HepG2 (cell line): ENCODE data around the gene ZFP69. TPM values are rescaled to one million over a fixed set of nuclear protein-coding genes. Genes with fewer than 3 reads are reported as not detected.

Experiments
- FOXK2 ChIP-seq: fragments of 450-650 bp; IDR thresholded peaks from 2 replicates; pipeline ENCODE4 v1.6.1; 2016
- GTF2F1 ChIP-seq: fragments of 150-350 bp; IDR thresholded peaks from 2 replicates; pipeline ENCODE4 v1.6.1; 2014; ENCODE audit warnings: low read length
- GTF3A ChIP-seq: sonication (generic); formaldehyde crosslinking; conservative IDR thresholded peaks from 2 replicates; pipeline ENCODE4 v1.4.0; 2020; ENCODE audit warnings: mild to moderate bottlenecking, missing genetic modification reagents
- HDAC1 ChIP-seq: sonication (generic); formaldehyde crosslinking; IDR thresholded peaks from 2 replicates; pipeline ENCODE4 v1.5.1; 2020; ENCODE audit warnings: mild to moderate bottlenecking, missing genetic modification reagents
- HNF4A ChIP-seq: sonication (generic); formaldehyde crosslinking; IDR thresholded peaks from 2 replicates; pipeline ENCODE4 v1.4.0; 2020; ENCODE audit warnings: missing genetic modification reagents
- MBD4 ChIP-seq: IDR thresholded peaks from 2 replicates; pipeline ENCODE4 v1.6.1; 2012; ENCODE audit warnings: low read length, inconsistent platforms, borderline replicate concordance
- MIER2 ChIP-seq: IDR thresholded peaks from 2 replicates; pipeline ENCODE4 v1.6.1; 2016; ENCODE audit warnings: missing biosample characterization, missing genetic modification reagents
- NFRKB ChIP-seq: fragments of 450-650 bp; IDR thresholded peaks from 2 replicates; pipeline ENCODE4 v1.6.1; 2017
- PCBP1 ChIP-seq: fragments of 200-400 bp; formaldehyde crosslinking; IDR thresholded peaks from 2 replicates; pipeline ENCODE4 v1.6.1; 2017; ENCODE audit warnings: mild to moderate bottlenecking, low read depth, low read length, borderline replicate concordance
- RBM39 ChIP-seq: fragments of 200-400 bp; formaldehyde crosslinking; IDR thresholded peaks from one replicate; pipeline ENCODE4 v1.6.1; 2018; ENCODE audit warnings: antibody characterized with exemption, mild to moderate bottlenecking, low read depth, low read length; ENCODE audit not compliant: poor library complexity, severe bottlenecking
- SP4 ChIP-seq: sonication (generic); formaldehyde crosslinking; IDR thresholded peaks from 2 replicates; pipeline ENCODE4 v1.8.1; 2023; ENCODE audit warnings: mild to moderate bottlenecking, missing genetic modification reagents
- TARDBP ChIP-seq: sonication (generic); formaldehyde crosslinking; IDR thresholded peaks from 2 replicates; pipeline ENCODE4 v1.8.0; 2022; ENCODE audit warnings: mild to moderate bottlenecking, missing genetic modification reagents
- ZGPAT ChIP-seq: IDR thresholded peaks from 2 replicates; pipeline ENCODE4 v1.6.1; 2016; ENCODE audit warnings: mild to moderate bottlenecking
- ZMYM3 ChIP-seq: sonication (generic); formaldehyde crosslinking; IDR thresholded peaks from 2 replicates; pipeline ENCODE4 v1.5.1; 2020; ENCODE audit warnings: mild to moderate bottlenecking, missing genetic modification reagents
- ZMYM4 ChIP-seq: sonication (generic); formaldehyde crosslinking; IDR thresholded peaks from 2 replicates; pipeline ENCODE4 v1.8.1; 2023; ENCODE audit warnings: mild to moderate bottlenecking, missing genetic modification reagents
- ZNF121 ChIP-seq: sonication (generic); formaldehyde crosslinking; IDR thresholded peaks from 2 replicates; pipeline ENCODE4 v1.5.0; 2020; ENCODE audit warnings: mild to moderate bottlenecking, missing genetic modification reagents
- ZNF263 ChIP-seq: sonication (generic); formaldehyde crosslinking; IDR thresholded peaks from 2 replicates; pipeline ENCODE4 v1.4.0; 2020; ENCODE audit warnings: missing genetic modification reagents
- ZNF331 ChIP-seq: sonication (generic); formaldehyde crosslinking; IDR thresholded peaks from 2 replicates; pipeline ENCODE4 v1.4.0; 2020; ENCODE audit warnings: missing genetic modification reagents
- ZNF335 ChIP-seq: sonication (generic); formaldehyde crosslinking; IDR thresholded peaks from 2 replicates; pipeline ENCODE4 v1.4.0; 2020; ENCODE audit warnings: missing genetic modification reagents
- ZNF44 ChIP-seq: sonication (generic); formaldehyde crosslinking; IDR thresholded peaks from 2 replicates; pipeline ENCODE4 v1.5.1; 2020; ENCODE audit warnings: mild to moderate bottlenecking, missing genetic modification reagents
- ZNF564 ChIP-seq: sonication (generic); formaldehyde crosslinking; IDR thresholded peaks from 2 replicates; pipeline ENCODE4 v1.8.1; 2023; ENCODE audit warnings: mild to moderate bottlenecking, missing genetic modification reagents
- ZNF703 ChIP-seq: sonication (generic); formaldehyde crosslinking; IDR thresholded peaks from 2 replicates; pipeline ENCODE4 v1.5.1; 2020; ENCODE audit warnings: missing genetic modification reagents, mild to moderate bottlenecking, moderate library complexity, borderline replicate concordance
- ZNF75D ChIP-seq: sonication (generic); formaldehyde crosslinking; IDR thresholded peaks from 2 replicates; pipeline ENCODE4 v1.8.1; 2023; ENCODE audit warnings: missing genetic modification reagents, mild to moderate bottlenecking, borderline replicate concordance
- ZSCAN21 ChIP-seq: sonication (generic); formaldehyde crosslinking; IDR thresholded peaks from 2 replicates; pipeline ENCODE4 v1.8.0; 2022; ENCODE audit warnings: mild to moderate bottlenecking, missing genetic modification reagents, moderate library complexity, borderline replicate concordance
- polyA plus RNA-seq, 8 experiments: library from polyadenylated mRNA; depleted of rRNA in 3 of 8; stranded (reverse) in 7 of 8; unstranded in 1 of 8; fragments of >200 nt; fragmentation: Illumina TruSeq in 4 of 8; extraction: Trizol in 4 of 8; gene quantifications; 2 replicates each; pipeline versions ENCODE4 v1.2.1 to v1.2.3, GENCODE V29; 2011 to 2016; ENCODE audit warnings: low read depth in 4 of 8, missing spikeins in 1 of 8, mixed read lengths in 1 of 8; ENCODE audit not compliant: insufficient read depth in 1 of 8
- total RNA-seq, 5 experiments: library from RNA; depleted of rRNA; stranded (reverse); fragments of >200 nt; fragmentation: Illumina TruSeq; extraction: Trizol; gene quantifications; 2 replicates each; pipeline ENCODE4 v1.2.3, GENCODE V29; 2016; ENCODE audit warnings: low read depth in 1 of 5
- TF ChIP-seq, protein P1 (sequence below), 2 experiments: IDR thresholded peaks; 2 replicates each; pipeline ENCODE4 v1.6.1; 2011 to 2012; ENCODE audit warnings: low read length in 2 of 2, borderline replicate concordance in 1 of 2, low read depth in 1 of 2, mild to moderate bottlenecking in 1 of 2, moderate library complexity in 1 of 2
- TF ChIP-seq, protein P2 (sequence below): sonication (generic); formaldehyde crosslinking; IDR thresholded peaks from 2 replicates; pipeline ENCODE4 v1.8.0; 2022; ENCODE audit warnings: mild to moderate bottlenecking, missing genetic modification reagents

The ZFP69 gene
- total and polyA plus RNA-seq, 2 of the 13 experiments (the other 11 are each of a cell fraction or from before 2014, with no cell fraction given): 2.6 to 5.6 TPM

DNA sequence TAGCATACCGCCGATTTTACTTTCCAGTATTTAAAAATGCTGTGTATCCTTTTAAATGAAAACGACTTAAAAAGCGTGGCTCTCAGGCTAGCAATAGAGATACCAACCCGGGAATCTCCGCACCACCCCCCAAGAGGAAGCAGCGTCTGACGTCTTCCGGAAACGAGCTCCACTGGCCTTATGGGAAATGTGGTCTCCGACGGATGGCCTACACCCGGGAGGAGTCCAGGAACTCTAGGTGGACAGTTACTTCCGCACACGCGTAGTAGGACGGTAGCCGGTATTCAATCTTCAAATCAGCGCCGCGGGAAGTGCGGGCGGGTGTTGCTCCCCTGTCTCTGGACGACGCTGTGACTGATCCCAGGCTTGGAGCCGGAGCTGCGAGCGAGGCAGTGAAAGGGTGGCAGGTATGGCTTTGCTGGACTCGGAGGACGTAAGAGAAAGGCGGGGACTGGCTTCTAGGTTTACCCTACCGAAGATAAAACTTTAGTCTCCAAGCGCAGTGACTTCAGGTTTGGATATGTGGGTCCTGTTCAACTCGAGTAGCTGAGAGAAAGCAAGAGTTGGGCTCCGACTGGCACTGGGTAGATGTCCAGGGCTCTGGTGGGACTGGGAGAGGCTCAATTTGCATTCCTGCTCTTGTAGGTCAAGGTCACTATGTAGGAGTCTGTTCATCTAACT, 54.4 kb downstream of the ZFP69 start, which contains the start of gene ZNF684 (continued):
- peak; percentile 48 for TF ChIP-seq ZNF331 (CRISPR knock-in tag)
- TF ChIP-seq GTF3A (CRISPR knock-in tag): no peak
- TF ChIP-seq ZSCAN21 (CRISPR knock-in tag): no peak; the same call in 1 of the 2 replicates
- no peak for TF ChIP-seq NFRKB
- TF ChIP-seq MBD4: no peak
- TF ChIP-seq ZNF75D (CRISPR knock-in tag): no peak
- TF ChIP-seq ZNF263: no peak
- TF ChIP-seq PCBP1: no peak
- TF ChIP-seq ZNF564: peak; percentile 53; the same call in 1 of the 2 replicates
- no peak for TF ChIP-seq RBM39
- TF ChIP-seq GTF2F1: no peak
- TF ChIP-seq MIER2 (CRISPR knock-in tag): no peak
- peak; percentile 51; the same call in 1 of the 2 replicates for TF ChIP-seq SP4 (CRISPR knock-in tag)
- 0 out of 2 replicates have a peak, but pooled peaks have one; percentile 15 for TF ChIP-seq HNF4A
- TF ChIP-seq ZNF703: no peak
- no peak for TF ChIP-seq ZNF44 (CRISPR knock-in tag)
- peak; percentile 64; the same call in 1 of the 2 replicates for TF ChIP-seq ZNF335
- TF ChIP-seq ZGPAT: 0 out of 2 replicates have a peak, but pooled peaks have one; percentile 27
- TF ChIP-seq ZNF121: no peak
- no peak for TF ChIP-seq FOXK2
- TF ChIP-seq, protein P1, sequence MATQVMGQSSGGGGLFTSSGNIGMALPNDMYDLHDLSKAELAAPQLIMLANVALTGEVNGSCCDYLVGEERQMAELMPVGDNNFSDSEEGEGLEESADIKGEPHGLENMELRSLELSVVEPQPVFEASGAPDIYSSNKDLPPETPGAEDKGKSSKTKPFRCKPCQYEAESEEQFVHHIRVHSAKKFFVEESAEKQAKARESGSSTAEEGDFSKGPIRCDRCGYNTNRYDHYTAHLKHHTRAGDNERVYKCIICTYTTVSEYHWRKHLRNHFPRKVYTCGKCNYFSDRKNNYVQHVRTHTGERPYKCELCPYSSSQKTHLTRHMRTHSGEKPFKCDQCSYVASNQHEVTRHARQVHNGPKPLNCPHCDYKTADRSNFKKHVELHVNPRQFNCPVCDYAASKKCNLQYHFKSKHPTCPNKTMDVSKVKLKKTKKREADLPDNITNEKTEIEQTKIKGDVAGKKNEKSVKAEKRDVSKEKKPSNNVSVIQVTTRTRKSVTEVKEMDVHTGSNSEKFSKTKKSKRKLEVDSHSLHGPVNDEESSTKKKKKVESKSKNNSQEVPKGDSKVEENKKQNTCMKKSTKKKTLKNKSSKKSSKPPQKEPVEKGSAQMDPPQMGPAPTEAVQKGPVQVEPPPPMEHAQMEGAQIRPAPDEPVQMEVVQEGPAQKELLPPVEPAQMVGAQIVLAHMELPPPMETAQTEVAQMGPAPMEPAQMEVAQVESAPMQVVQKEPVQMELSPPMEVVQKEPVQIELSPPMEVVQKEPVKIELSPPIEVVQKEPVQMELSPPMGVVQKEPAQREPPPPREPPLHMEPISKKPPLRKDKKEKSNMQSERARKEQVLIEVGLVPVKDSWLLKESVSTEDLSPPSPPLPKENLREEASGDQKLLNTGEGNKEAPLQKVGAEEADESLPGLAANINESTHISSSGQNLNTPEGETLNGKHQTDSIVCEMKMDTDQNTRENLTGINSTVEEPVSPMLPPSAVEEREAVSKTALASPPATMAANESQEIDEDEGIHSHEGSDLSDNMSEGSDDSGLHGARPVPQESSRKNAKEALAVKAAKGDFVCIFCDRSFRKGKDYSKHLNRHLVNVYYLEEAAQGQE (IDR thresholded peaks at IDR 0.05; ENCODE audit: borderline replicate concordance in 1 of 2, low read depth in 1 of 2, low read length in 2 of 2): no peak
- TF ChIP-seq HDAC1 (CRISPR knock-in tag): peak; percentile 84
- peak; percentile 61; the same call in 1 of the 2 replicates for TF ChIP-seq TARDBP (CRISPR knock-in tag)
- 0 out of 2 replicates have a peak, but pooled peaks have one; percentile 24 for TF ChIP-seq ZMYM3
- TF ChIP-seq ZMYM4 (CRISPR knock-in tag): peak; percentile 74
- TF ChIP-seq, protein P2, sequence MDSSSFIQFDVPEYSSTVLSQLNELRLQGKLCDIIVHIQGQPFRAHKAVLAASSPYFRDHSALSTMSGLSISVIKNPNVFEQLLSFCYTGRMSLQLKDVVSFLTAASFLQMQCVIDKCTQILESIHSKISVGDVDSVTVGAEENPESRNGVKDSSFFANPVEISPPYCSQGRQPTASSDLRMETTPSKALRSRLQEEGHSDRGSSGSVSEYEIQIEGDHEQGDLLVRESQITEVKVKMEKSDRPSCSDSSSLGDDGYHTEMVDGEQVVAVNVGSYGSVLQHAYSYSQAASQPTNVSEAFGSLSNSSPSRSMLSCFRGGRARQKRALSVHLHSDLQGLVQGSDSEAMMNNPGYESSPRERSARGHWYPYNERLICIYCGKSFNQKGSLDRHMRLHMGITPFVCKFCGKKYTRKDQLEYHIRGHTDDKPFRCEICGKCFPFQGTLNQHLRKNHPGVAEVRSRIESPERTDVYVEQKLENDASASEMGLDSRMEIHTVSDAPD (CRISPR knock-in tag): peak; percentile 54; the same call in 1 of the 2 replicates
